ENCODE results near the gene USP6. TPM values are rescaled to one million over a fixed set of nuclear protein-coding genes. Genes with fewer than 3 reads are reported as not detected.
"Not testable (repeated sequence)": the region's sequence is repeated elsewhere in the genome, so short reads cannot be mapped to it uniquely, and the experiment has no call there.

Gene USP6
- not detected in 2 replicates for total RNA-seq

DNA sequence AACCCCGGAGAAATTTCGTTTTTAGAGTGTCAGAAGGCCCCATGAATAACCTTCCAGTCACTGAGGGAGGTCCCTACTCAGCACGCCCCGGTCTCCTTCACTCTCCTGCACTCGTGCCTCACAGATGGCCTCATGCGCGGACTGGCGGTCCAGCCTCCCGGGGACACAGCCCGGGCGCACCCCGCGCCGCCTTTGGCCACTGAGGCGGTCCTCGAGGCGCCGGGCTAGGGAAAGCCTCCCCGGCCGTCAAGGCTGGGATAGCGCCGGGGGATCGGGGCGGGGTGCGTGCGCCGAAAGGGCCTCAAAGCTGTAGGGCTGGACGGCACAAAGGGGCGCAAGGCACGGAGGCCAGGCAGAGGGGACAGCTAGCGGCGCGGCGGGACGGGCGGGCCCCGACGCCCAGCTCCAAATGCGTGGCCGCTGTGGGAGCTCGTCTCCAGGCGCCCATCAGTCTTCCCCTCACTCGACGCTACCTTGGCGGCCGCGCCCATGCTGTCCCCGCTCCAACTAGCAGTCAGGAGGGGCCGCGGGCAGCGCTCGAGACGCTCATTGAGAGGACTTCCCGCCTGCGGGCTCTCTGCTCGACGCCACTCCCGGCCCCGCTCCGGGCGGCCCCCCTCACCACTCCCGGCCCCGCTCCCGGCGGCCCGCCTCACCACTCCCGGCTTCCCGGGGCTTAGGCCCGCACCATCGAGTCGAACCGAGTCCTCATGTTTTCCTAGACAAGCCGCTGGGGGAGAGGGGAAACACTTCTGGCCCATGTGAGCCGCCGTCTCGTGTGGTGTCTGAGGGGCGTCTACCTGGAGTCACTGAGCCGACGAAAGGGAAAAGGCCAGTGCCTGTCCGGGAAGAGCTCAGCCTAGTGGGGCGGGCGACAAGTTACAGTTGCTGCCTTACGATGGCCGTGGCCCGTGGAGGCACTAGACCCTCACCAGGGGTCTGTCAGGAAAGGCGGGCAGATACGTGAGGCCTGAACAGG is at the start of gene USP6:
TSS of gene USP6 (plus strand) at position 360 of the 979 bp plus-strand sequence. CDS start 14,336 bp downstream, outside the sequence.
- DNase-seq (ENCODE audit: extremely low read depth, low read depth, low spot score), result no peak

DNA sequence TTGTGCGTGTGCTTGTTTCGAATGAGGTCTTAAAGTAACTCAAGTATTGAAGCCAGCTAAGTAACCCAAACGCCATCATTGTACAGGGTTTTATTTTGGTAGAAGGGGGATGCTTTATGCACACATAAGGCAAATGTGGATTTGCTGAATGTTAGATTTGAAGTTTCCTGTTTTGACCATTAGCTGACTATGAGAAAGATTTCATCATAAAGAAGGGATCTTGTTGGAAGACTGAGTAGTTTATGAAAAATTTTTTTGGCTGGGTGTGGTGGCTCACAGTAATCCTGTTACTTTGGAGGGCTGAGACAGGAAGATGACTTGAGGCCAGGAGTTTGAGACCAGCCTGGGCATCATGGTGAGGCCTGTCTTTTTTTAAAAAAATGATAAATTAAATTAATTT is 47.6 kb upstream of the USP6 start:
- no peak for DNase-seq (ENCODE audit: extremely low read depth, low read depth, low spot score)

DNA sequence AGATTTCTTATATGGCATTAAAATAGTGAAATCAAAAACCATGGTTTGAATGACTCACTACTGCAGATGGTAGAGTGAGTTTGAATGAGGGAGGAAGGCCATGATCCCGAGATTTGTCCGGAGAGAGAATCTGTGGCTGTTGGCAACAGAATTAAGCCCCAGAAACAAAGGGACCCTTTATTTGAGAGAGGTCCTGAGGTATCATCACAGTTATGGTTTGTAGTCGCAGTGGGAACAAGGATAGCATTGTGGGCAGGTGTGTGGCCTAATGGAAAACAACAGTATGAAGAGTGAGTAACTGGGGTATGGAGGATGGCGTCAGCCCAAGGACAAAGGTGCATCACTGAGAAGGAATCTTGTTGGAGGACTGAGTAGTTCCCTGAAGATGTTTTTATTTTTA is 46.1 kb upstream of the USP6 start:
- DNase-seq (ENCODE audit: extremely low read depth, low read depth, low spot score), result no peak

DNA sequence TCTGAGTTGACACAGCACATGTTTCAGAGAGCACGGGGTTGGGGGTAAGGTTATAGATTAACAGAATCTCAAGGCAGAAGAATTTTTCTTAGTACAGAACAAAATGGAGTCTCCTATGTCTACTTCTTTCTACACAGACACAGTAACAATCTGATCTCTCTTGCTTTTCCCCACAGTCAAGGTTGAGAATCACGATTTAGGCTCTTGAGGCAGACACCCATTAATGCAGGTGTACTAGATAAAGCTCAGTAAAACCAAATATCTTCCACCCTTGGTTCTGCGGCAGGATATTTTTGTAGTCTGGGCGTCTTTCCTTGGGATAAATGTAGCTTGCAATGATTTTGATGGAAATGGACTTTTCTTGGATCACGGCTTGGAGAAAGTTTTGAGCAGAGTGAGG is 40.4 kb upstream of the USP6 start:
- DNase-seq (ENCODE audit: extremely low read depth, low read depth, low spot score), result not testable (repeated sequence)

DNA sequence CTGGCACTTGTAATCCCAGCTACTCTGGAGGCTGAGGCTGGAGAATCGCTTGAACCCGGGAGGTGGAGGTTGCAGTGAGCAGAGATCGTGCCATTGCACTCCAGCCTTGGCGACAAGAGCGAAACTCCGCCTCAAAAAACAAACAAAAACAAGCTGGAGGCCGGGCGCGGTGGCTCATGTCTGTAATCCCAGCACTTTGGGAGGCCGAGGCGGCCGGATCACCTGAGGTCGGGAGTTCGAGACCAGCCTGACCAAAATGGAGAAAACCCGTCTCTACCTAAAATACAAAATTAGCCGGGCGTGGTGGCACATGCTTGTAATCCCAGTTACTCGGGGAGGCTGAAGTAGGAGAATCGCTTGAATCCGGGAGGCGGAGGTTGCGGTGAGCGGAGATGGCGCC is 38.6 kb upstream of the USP6 start:
- DNase-seq (ENCODE audit: extremely low read depth, low read depth, low spot score), result not testable (repeated sequence)

DNA sequence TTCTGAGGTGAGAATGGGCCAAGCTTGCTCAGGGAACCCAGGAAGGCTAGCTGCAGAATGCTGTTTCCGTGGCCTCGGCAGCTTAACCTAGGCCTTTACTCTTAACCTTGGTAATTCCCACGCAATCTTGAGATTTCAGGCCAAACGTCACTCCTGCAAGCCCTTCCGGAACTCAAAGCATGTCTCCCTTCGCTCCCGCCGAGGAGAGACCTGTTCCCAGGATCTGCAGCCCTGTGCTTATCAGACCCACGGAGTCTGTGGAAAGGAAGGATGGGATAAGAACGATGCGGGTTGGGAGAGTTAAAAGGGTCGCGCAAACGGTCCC is 38.1 kb upstream of the USP6 start:
- DNase-seq (ENCODE audit: extremely low read depth, low read depth, low spot score), result no peak

DNA sequence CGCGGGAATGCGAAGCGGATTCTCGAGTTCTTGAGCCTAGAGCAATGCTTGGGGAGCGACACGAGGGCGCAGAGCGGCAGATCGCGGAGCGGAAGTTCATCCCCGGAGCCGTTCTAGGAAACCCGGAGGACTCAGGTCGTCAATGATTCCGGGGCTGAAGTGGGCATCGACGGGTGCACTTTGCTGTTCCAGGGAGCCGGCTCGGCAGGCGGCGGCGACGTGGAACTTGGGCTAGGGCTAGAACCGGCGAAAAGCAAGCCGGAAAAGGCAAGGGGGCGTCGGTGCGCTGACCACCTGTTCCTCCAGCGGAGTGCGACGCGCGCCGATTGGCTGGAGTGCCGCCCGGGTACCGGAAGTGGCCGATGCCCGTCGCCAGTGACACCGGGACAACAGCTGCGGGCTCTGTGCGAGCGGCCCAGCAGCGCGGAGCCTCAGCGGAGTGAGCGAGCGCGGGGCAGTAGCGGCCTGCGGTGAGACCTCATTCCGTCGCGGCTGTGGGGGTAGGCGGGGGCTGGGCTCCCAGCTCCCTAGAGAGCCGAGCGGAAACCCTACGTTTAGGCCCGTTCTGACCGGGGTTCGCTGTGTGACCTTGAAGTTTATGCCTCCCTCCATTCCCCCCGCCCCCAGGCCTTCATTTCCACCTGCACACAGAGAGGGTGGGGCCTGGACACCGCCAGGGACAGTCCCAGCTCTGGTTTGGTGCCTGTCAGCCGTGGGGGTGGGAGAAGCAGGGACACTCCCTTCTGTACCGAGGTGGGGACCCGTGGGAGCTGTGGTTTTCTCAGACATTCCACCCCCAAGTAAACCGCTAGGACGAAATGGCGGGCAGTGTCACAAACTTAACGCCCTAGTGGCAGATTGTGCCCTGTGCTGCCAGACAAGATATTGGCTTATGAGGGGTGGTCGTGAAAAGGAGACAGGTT is 37.5 kb upstream of the USP6 start, which contains the start of gene ZFP3:
TSS of gene ZFP3 (plus strand) at position 362 of the 923 bp plus-strand sequence. CDS start 13,038 bp downstream, outside the sequence.
- peak; percentile 29 for DNase-seq (ENCODE audit: extremely low read depth, low read depth, low spot score)

DNA sequence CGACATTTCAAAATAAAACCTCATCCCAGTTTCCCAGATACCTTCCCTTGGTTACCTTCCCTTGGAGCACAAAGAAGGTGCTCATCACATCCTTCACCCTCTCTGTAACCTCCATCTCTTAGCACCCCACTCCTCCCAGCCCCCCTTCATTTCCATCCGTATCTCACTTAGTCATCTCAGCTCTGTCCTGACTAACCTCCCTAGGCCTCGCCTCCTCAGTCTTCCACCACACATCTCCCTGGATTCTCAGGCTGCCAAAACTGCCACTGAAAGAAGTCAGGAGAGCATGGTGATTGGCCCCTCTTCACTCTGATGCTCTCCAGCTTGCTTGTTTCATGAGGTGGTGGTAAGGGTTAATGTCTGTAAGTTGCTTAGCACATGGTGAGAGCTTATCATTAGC is 35.2 kb upstream of the USP6 start:
- DNase-seq (ENCODE audit: extremely low read depth, low read depth, low spot score), result no peak

DNA sequence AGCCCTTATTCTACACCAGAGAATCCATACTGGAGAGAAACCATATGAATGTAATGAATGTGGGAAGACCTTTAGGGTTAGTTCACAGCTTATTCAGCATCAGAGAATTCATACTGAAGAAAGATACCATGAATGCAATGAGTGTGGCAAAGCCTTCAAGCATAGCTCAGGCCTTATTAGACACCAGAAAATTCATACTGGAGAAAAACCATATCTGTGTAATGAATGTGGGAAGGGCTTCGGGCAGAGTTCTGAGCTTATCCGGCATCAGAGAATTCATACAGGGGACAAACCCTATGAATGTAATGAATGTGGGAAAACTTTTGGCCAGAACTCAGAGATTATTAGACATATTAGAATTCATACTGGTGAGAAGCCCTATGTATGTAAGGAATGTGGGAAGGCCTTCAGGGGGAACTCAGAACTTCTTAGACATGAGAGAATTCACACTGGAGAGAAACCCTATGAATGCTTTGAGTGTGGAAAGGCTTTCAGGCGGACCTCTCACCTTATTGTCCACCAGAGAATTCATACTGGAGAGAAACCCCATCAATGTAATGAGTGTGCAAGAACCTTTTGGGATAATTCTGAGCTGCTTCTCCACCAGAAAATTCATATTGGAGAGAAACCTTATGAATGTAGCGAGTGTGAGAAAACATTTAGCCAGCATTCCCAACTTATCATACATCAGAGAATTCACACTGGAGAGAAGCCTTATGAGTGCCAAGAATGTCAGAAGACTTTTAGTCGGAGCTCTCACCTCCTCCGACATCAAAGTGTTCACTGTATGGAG is 23.4 kb upstream of the USP6 start:
- no peak for DNase-seq (ENCODE audit: extremely low read depth, low read depth, low spot score)

DNA sequence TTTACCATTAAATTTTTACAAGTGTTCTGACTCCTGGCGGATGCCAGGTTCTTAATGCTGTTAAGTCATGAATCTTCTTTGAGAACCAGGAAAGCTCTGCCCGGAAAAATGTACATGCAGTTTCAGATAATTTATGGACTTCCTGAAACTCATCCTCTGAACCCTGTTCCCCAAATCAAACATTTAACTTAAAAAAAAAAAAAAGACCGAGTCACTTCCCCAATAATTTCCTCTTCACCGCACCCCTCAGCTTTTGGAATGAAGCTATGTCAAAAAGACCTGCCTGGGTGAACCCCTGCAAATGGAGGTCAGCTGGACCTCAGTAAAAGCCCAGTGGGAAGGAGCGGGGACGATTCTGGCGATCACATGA is 19.1 kb upstream of the USP6 start:
- DNase-seq (ENCODE audit: extremely low read depth, low read depth, low spot score), result no peak

DNA sequence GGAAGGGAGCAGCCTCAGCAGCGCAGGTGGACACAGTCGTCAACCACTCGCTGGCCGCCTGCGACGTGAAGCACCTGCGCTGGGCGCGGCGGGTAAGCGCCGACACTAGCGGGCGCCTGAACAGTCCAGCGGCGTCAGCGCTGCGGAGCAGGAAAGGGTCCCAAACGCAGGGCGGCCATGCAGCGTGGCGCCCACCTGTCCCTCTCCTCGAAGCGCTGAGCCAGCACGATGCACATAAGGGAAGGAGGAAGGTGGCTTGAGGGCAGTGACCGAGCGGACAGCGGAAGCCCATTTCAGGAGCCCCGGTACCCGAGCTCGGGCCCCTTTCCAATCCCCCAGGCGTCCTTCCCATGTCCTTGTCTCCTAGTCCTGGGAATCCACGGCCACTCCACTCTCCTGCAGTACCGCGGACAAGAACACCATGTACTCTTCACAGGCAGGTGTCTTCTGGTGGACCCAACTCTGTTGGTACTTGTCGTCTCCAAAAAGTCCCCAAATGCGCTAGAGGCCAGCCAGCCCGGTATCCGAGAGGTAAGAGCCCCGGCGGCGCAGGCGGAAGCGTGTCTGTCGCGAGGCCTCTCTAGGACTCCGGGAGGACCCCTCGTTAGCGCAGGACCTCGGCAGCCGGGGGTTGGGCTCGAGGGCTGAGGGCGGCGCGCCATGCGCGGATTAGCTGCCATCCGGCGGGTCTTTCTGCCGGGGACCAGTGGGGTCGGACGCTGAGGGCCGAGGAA is 18.6 kb upstream of the USP6 start:
- DNase-seq (ENCODE audit: extremely low read depth, low read depth, low spot score), result no peak

DNA sequence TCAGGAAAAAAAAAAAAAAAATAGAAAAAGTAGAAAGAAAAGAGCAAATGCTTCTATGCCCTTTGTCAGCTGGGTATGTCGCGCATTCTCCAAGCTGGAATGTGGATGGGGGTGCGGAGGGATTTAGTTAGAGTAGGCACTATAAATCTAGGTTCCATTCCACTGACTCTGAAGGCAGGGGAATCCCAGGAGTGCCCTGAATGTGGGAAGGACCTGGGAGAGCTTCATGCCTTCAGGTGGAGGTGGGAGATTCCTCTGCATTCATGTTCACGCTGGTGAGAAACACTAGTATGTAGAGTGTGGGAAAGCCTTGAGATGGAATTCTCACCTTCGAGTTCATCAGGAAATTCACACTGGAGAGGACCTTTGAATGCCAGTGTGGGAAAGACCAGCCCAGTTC is 16.6 kb upstream of the USP6 start:
- DNase-seq (ENCODE audit: extremely low read depth, low read depth, low spot score), result no peak

DNA sequence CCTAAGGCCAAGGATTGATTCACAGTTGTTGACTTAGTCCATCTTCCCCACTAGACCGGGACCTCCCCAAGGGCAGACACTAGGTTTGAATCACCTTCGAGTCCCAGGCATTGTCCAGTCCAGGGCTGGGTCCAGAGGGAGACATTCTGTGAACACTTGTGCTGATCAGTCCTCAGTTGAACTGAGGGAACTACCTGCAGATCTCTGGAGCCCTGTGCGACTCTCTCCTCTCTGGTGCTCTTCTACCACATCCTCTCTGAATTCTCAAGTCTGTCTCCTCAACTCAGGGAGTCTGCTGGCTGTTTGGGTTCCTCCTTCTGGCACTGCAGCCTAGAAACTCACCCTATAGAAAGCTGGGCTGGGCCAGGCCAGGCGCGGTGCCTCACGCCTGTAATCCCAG is 15.0 kb upstream of the USP6 start:
- DNase-seq (ENCODE audit: extremely low read depth, low read depth, low spot score), result no peak

DNA sequence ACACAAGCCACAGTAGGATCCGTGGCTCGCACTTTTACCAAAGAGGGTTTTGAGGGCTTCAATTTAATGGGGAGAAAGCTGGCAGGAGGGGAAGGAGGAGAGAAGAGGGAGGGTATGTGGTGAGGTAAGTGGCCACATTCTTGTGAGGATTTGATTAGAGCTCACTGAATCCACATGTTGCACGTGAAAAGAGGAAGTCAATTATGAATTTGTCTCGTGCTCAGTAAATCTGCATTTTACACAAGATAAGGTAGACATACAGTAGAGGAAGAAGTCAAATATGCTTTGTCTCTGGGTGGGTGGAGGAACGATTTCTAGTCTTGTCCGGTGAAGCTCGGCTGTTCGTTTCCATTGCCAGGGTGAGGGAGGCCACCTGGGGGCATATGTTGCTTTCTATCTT is 5.0 kb upstream of the USP6 start:
- DNase-seq (ENCODE audit: extremely low read depth, low read depth, low spot score), result no peak

DNA sequence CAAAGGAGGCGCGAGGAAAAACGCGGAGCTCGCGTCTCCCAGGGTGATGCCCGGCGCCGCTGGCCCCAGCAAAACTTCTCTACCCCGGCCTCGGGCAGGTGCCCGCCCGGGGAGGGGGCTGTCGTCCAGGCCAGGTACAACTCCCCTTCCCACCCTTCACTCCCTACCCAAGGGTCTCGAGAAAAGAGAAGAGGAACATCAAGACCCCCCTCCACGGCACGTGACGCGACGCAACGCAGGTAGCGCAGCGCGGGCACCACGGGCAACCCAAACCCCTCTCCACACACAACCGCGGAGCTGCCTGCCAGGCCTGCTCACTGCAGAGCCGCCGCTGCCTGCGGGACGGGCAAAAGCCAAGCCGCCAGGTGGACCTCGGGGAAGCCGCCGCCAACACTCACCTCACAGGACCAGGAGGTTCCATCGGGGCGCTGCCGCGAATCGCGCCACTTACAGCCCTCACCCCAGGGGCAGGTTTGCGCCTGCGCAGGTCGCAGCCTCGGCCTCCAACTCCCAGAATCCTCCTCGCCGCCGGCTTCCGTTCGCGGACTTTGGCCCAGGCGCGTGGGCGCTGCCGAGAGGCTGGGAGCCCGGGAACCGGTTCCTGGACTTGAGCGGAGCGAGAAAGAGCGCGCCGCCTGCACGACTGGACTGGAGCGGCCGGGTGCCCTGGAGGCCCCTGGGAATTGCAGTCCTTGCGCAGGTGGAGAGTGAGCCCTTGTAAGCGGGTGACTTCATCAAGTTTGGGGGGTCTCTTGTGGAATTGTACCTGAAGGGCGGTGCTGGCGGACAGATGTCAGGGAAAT is 4.2 kb upstream of the USP6 start, which contains the start of gene ZNF232:
TSS of gene ZNF232 (minus strand) at position 477 of the 803 bp plus-strand sequence. CDS start at position 421, 56 bp downstream.
- DNase-seq (ENCODE audit: extremely low read depth, low read depth, low spot score), result peak; percentile 56

DNA sequence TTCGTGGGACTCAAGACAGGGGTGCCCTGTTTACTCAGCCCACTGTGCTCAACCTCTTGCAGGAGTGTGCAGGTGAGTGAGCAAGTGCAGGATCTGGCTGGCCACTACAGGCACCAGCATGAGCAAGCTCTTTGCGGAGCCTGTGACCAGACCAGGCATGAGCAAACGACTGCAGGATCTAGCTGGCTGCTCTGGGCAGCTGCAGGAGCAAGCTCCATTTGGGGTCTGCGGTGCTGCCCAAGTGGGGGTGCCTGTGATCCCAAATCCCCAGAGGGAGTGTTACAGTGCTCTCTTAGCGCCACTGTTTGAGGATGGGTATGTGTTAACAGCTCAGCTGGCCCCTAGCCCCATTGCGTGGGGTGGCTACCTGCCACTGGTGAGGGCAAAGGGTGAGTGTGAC is 2.4 kb downstream of the USP6 start:
- DNase-seq (ENCODE audit: extremely low read depth, low read depth, low spot score), result no peak

DNA sequence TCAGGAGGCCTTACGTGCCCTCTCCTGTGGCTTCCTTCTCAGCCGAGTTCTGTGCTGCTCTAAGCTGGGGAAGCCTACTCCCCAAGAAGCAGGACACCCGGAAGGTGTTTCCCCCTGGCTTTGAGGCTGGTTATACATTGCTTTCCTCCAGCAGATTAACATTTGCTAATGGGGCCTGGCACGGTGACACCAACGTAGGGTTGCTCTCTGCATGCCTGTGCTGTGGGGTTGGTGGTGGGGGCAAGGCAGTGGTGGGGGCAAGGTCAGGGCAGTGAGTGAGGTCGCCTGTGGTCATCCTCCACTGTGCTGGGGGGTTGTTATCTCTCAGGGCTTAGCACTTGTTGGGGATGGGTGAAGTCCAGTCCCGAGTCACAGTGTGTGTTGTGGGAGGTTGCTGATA is 4.2 kb downstream of the USP6 start:
- no peak for DNase-seq (ENCODE audit: extremely low read depth, low read depth, low spot score)

DNA sequence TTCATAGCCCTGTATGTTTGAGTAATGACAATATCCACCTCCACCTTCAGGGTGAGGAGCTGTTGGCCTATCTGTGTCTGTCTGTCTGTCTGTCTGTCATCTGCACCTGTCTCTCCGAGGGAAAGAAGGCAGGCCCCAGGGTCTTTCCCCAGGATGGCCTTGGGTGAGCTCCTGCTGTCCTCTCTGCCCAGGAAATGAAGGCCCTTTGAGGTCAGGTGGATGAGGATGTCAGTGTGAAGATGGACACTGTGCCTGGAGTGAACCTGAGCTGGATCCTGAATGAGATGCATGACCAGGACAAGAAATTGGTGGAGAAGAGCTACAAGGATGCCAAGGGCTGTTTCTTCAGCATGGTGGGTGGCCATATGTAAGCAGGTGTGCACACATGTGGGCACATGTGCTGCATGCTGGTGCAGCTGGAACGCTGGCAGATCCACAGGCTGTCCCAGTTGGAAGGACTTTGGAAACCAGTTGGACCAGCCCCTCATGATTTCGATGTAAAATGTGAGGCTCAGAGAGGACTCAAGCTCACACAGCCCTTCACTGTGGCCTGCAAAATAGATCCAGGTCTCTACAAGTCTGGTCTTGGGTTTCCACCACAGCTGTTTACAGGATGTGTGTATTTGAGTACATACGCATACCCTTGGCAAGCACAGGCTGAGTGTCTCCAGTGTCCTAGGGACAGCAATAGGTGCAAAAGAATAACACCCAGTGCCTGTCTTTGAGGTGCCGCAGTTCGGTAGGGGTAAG is 4.8 kb downstream of the USP6 start:
- DNase-seq (ENCODE audit: extremely low read depth, low read depth, low spot score), result not testable (repeated sequence)
